GM23248 (cell line): ENCODE measurements around the gene USP31.

Experiments used
- EZH2 ChIP-seq: fragments of 200-600 bp; sonication (generic); IDR thresholded peaks from 2 replicates; pipeline ENCODE4 v1.6.1; 2018; ENCODE audit warnings: antibody characterized with exemption, mild to moderate bottlenecking; ENCODE audit not compliant: insufficient read depth, poor library complexity, severe bottlenecking
- EZH2phosphoT487 ChIP-seq: fragments of 200-600 bp; sonication (generic); IDR thresholded peaks from 2 replicates; pipeline ENCODE4 v1.6.1; 2018; ENCODE audit warnings: antibody characterized with exemption, moderate library complexity, mild to moderate bottlenecking, low read depth; ENCODE audit not compliant: insufficient read depth

- TF ChIP-seq EZH2phosphoT487, result no peak
- TF ChIP-seq EZH2, result no peak
These were observed 3.6 kb downstream of the USP31 start for GRCh38 chr16:23145608-23146007.
